Measurements from ENCODE around the gene MRPL18. TPM values are rescaled to one million over a fixed set of nuclear protein-coding genes. Genes with fewer than 3 reads are reported as not detected.
"Not testable (repeated sequence)": the region's sequence is repeated elsewhere in the genome, so short reads cannot be mapped to it uniquely, and the experiment has no call there.

The MRPL18 gene
- total and polyA plus RNA-seq, 3 experiments from 2014 or later: 101 to 130 (median 129) TPM

GRCh38 chr6:159809149-159809548 lies 18.9 kb downstream of the MRPL18 start:
- CTCF ChIA-PET: no interaction called here

GRCh38 chr6:159813781-159814180 lies 23.5 kb downstream of the MRPL18 start:
- CTCF ChIA-PET: no interaction called here
- H3K9me3 Mint-ChIP-seq: no peaks in the 10 kb centered on the region
- H3K27me3 ChIP-seq (ENCODE audit: insufficient read depth, low read length, poor library complexity, severe bottlenecking): no peaks in the 10 kb centered on the region
- no peak overlapping the region for H3K27ac ChIP-seq (ENCODE audit: low read depth, low read length)
- no peak overlapping the region for H3K4me3 Mint-ChIP-seq
- H3K27ac Mint-ChIP-seq: no peak overlapping the region
- H3K4me1 Mint-ChIP-seq: no peaks in the 10 kb centered on the region
- no peak overlapping the region for H3K4me3 ChIP-seq (ENCODE audit: low read length)
- POLR2A ChIA-PET: no interaction called here
- H3K4me1 ChIP-seq (ENCODE audit: insufficient read depth, low read length): no peaks in the 10 kb centered on the region
- DNase-seq: no peak
- no peaks in the 10 kb centered on the region for H3K9me3 ChIP-seq (ENCODE audit: low read length)
- H3K36me3 Mint-ChIP-seq: peaks cover 0 to 5% (median 0%) of the 10 kb centered on the region in 3 donors
- H3K36me3 ChIP-seq (ENCODE audit: insufficient read depth, low read length): no peaks in the 10 kb centered on the region
- H3K27me3 Mint-ChIP-seq: peaks cover 0 to 1% of the 10 kb centered on the region in 2 donors

More at GRCh38 chr6:159809149-159809548, 18.9 kb downstream of the MRPL18 start:
- no peaks in the 10 kb centered on the region for H3K27me3 ChIP-seq (ENCODE audit: insufficient read depth, low read length, poor library complexity, severe bottlenecking)
- Mint-ChIP-seq H3K27me3 (peaks cover 0 to 1% of the 10 kb centered on the region in 2 donors), H3K4me1 (no peaks in the 10 kb centered on the region), H3K36me3 (peaks cover 0 to 5% (median 0%) of the 10 kb centered on the region in 3 donors), H3K27ac (no peak overlapping the region), H3K4me3 (no peak overlapping the region), H3K9me3 (no peaks in the 10 kb centered on the region)
- no peaks in the 10 kb centered on the region for H3K9me3 ChIP-seq (ENCODE audit: low read length)
- no peak overlapping the region for H3K27ac ChIP-seq (ENCODE audit: low read depth, low read length)
- no peaks in the 10 kb centered on the region for H3K36me3 ChIP-seq (ENCODE audit: insufficient read depth, low read length)
- H3K4me1 ChIP-seq (ENCODE audit: insufficient read depth, low read length): no peaks in the 10 kb centered on the region
- DNase-seq: no peak
- POLR2A ChIA-PET: no interaction called here
- no peak overlapping the region for H3K4me3 ChIP-seq (ENCODE audit: low read length)

- H3K9me3 Mint-ChIP-seq: no peaks in the 10 kb centered on the region
- no peaks in the 10 kb centered on the region for H3K36me3 ChIP-seq (ENCODE audit: insufficient read depth, low read length)
- POLR2A ChIA-PET: no interaction called here
Measured at GRCh38 chr6:159815410-159815809, 25.1 kb downstream of the MRPL18 start.

GRCh38 chr6:159816775-159817174 lies 26.5 kb downstream of the MRPL18 start:
- POLR2A ChIA-PET; H3K9me3 ChIP-seq (ENCODE audit: low read length); H3K27me3 Mint-ChIP-seq; H3K9me3 Mint-ChIP-seq; H3K4me3 Mint-ChIP-seq; H3K36me3 Mint-ChIP-seq; DNase-seq; H3K4me3 ChIP-seq (ENCODE audit: low read length); H3K36me3 ChIP-seq (ENCODE audit: insufficient read depth, low read length); H3K27me3 ChIP-seq (ENCODE audit: insufficient read depth, low read length, poor library complexity, severe bottlenecking); H3K27ac ChIP-seq (ENCODE audit: low read depth, low read length); CTCF ChIA-PET: not testable (repeated sequence)
- Mint-ChIP-seq H3K27ac (peak overlapping the region in 2 of 8 donors; percentile 19 to 68), H3K4me1 (peaks cover 15 to 16% (median 16%) of the 10 kb centered on the region in 3 donors)
- peaks cover 18% of the 10 kb centered on the region for H3K4me1 ChIP-seq (ENCODE audit: insufficient read depth, low read length)

More at GRCh38 chr6:159815410-159815809, 25.1 kb downstream of the MRPL18 start:
- no peak for DNase-seq
- Mint-ChIP-seq H3K4me1 (peaks cover 11 to 12% (median 11%) of the 10 kb centered on the region in 3 donors), H3K4me3 (no peak overlapping the region), H3K27me3 (peaks cover 0 to 1% of the 10 kb centered on the region in 2 donors), H3K27ac (no peak overlapping the region), H3K36me3 (peaks cover 0 to 3% (median 0%) of the 10 kb centered on the region in 3 donors)
- H3K4me1 ChIP-seq (ENCODE audit: insufficient read depth, low read length): peaks cover 13% of the 10 kb centered on the region
- H3K27ac ChIP-seq (ENCODE audit: low read depth, low read length): no peak overlapping the region
- no peaks in the 10 kb centered on the region for H3K9me3 ChIP-seq (ENCODE audit: low read length)
- peaks cover 6% of the 10 kb centered on the region for H3K27me3 ChIP-seq (ENCODE audit: insufficient read depth, low read length, poor library complexity, severe bottlenecking)
- H3K4me3 ChIP-seq (ENCODE audit: low read length): no peak overlapping the region
- CTCF ChIA-PET: no interaction called here

GRCh38 chr6:159817951-159818739 lies 27.9 kb downstream of the MRPL18 start:
- Mint-ChIP-seq H3K4me3 (no peak overlapping the region), H3K9me3 (no peaks in the 10 kb centered on the region), H3K36me3 (peaks cover 1 to 6% (median 2%) of the 10 kb centered on the region in 3 donors), H3K27ac (peak overlapping the region in 1 of 8 donors; percentile 36), H3K27me3 (peaks cover 0 to 3% of the 10 kb centered on the region in 2 donors), H3K4me1 (peaks cover 15 to 16% (median 16%) of the 10 kb centered on the region in 3 donors)
- H3K9me3 ChIP-seq (ENCODE audit: low read length): no peaks in the 10 kb centered on the region
- no peak overlapping the region for H3K4me3 ChIP-seq (ENCODE audit: low read length)
- POLR2A ChIA-PET: no interaction called here
- H3K36me3 ChIP-seq (ENCODE audit: insufficient read depth, low read length): no peaks in the 10 kb centered on the region
- peaks cover 18% of the 10 kb centered on the region for H3K4me1 ChIP-seq (ENCODE audit: insufficient read depth, low read length)
- no peak overlapping the region for H3K27ac ChIP-seq (ENCODE audit: low read depth, low read length)
- DNase-seq: peak in 1 of 5 donors; percentile 3
- CTCF ChIA-PET: no interaction called here
- H3K27me3 ChIP-seq (ENCODE audit: insufficient read depth, low read length, poor library complexity, severe bottlenecking): peaks cover 6% of the 10 kb centered on the region

- H3K27ac ChIP-seq (ENCODE audit: low read depth, low read length): no peak overlapping the region
- Mint-ChIP-seq H3K4me1 (peaks cover 15 to 16% (median 16%) of the 10 kb centered on the region in 3 donors), H3K27ac (peak overlapping the region in 2 of 8 donors; percentile 7 to 88), H3K36me3 (peaks cover 1 to 6% (median 2%) of the 10 kb centered on the region in 3 donors), H3K4me3 (peak overlapping the region in 4 of 7 donors; percentile 81 to 89 (median 86)), H3K27me3 (peaks cover 0 to 3% of the 10 kb centered on the region in 2 donors), H3K9me3 (no peaks in the 10 kb centered on the region)
- H3K27me3 ChIP-seq (ENCODE audit: insufficient read depth, low read length, poor library complexity, severe bottlenecking): peaks cover 6% of the 10 kb centered on the region
- CTCF ChIA-PET: no interaction called here
- POLR2A ChIA-PET: no interaction called here
- H3K36me3 ChIP-seq (ENCODE audit: insufficient read depth, low read length): no peaks in the 10 kb centered on the region
- no peaks in the 10 kb centered on the region for H3K9me3 ChIP-seq (ENCODE audit: low read length)
- DNase-seq: peak in 1 of 5 donors; percentile 43
- H3K4me1 ChIP-seq (ENCODE audit: insufficient read depth, low read length): peaks cover 18% of the 10 kb centered on the region
- no peak overlapping the region for H3K4me3 ChIP-seq (ENCODE audit: low read length)
Measured at GRCh38 chr6:159819098-159819497, 28.8 kb downstream of the MRPL18 start.

GRCh38 chr6:159819932-159820640 lies 29.8 kb downstream of the MRPL18 start:
- H3K9me3 Mint-ChIP-seq: no peaks in the 10 kb centered on the region
- peaks cover 18% of the 10 kb centered on the region for H3K4me1 ChIP-seq (ENCODE audit: insufficient read depth, low read length)
- H3K4me3 ChIP-seq (ENCODE audit: low read length): peak overlapping the region; percentile 36
- peaks cover 6% of the 10 kb centered on the region for H3K27me3 ChIP-seq (ENCODE audit: insufficient read depth, low read length, poor library complexity, severe bottlenecking)
- ChIA-PET POLR2A (no interaction called here), CTCF (interaction anchor here (1.3 to 1.7 kb wide), 2 partner anchors 9 to 13 kb away, joined by 3 to 4 read pairs; no protein-coding TSS in a partner anchor)
- peaks cover 1 to 6% (median 2%) of the 10 kb centered on the region in 3 donors for H3K36me3 Mint-ChIP-seq
- H3K27me3 Mint-ChIP-seq: peaks cover 0 to 3% of the 10 kb centered on the region in 2 donors
- peak in 3 of 5 donors; percentile 9 to 58 (median 36) for DNase-seq
- H3K4me1 Mint-ChIP-seq: peaks cover 15 to 16% (median 16%) of the 10 kb centered on the region in 3 donors
- H3K9me3 ChIP-seq (ENCODE audit: low read length): no peaks in the 10 kb centered on the region
- H3K4me3 Mint-ChIP-seq: peak overlapping the region; percentile 71 to 89 (median 81)
- no peaks in the 10 kb centered on the region for H3K36me3 ChIP-seq (ENCODE audit: insufficient read depth, low read length)
- no peak overlapping the region for H3K27ac ChIP-seq (ENCODE audit: low read depth, low read length)
- H3K27ac Mint-ChIP-seq: peak overlapping the region in 7 of 8 donors; percentile 55 to 88 (median 81)

GRCh38 chr6:159821122-159821521 lies 30.9 kb downstream of the MRPL18 start:
- Histone ChIP-seq H3K4me3 (ENCODE audit: low read length) (no peak overlapping the region), H3K36me3 (ENCODE audit: insufficient read depth, low read length) (no peaks in the 10 kb centered on the region), H3K27me3 (ENCODE audit: insufficient read depth, low read length, poor library complexity, severe bottlenecking) (peaks cover 6% of the 10 kb centered on the region), H3K9me3 (ENCODE audit: low read length) (no peaks in the 10 kb centered on the region), H3K4me1 (ENCODE audit: insufficient read depth, low read length) (peaks cover 18% of the 10 kb centered on the region), H3K27ac (ENCODE audit: low read depth, low read length) (no peak overlapping the region)
- H3K27me3 Mint-ChIP-seq: peaks cover 0 to 3% of the 10 kb centered on the region in 2 donors
- ChIA-PET CTCF (interaction anchor here (1.7 kb wide), 1 partner anchor 8 kb away, joined by 4 read pairs; no protein-coding TSS in a partner anchor), POLR2A (no interaction called here)
- H3K4me3 Mint-ChIP-seq: no peak overlapping the region
- no peaks in the 10 kb centered on the region for H3K9me3 Mint-ChIP-seq
- peaks cover 1 to 6% (median 2%) of the 10 kb centered on the region in 3 donors for H3K36me3 Mint-ChIP-seq
- H3K27ac Mint-ChIP-seq: peak overlapping the region in 2 of 8 donors; percentile 23 to 43
- peaks cover 15 to 16% (median 16%) of the 10 kb centered on the region in 3 donors for H3K4me1 Mint-ChIP-seq
- DNase-seq: peak in 1 of 5 donors; percentile 1

Measured in CD8-positive, alpha-beta memory T cell (primary cell).